CD4-positive, alpha-beta T cell treated with Interleukin-4 for 1 hour (primary cell): Measurements from ENCODE around the gene CLASP1.
A peak's percentile ranks its signal among the peaks of the same experiment; 100 is the strongest.
"Not testable (repeated sequence)": the region's sequence is repeated elsewhere in the genome, so short reads cannot be mapped to it uniquely, and the experiment has no call there.

Source experiments
- DNase-seq, 2 donors: peaks; one replicate each; pipeline ENCODE4 v3.0.0-alpha.2; 2020 to 2022

CLASP1 gene

GRCh38 chr2:121611730-121612705 lies 37.2 kb downstream of the CLASP1 start:
- DNase-seq: peak in 1 of 2 donors; percentile 33

- peak in 1 of 2 donors; percentile 15 for DNase-seq
Measured at GRCh38 chr2:121611048-121611649, 38.1 kb downstream of the CLASP1 start.

DNA sequence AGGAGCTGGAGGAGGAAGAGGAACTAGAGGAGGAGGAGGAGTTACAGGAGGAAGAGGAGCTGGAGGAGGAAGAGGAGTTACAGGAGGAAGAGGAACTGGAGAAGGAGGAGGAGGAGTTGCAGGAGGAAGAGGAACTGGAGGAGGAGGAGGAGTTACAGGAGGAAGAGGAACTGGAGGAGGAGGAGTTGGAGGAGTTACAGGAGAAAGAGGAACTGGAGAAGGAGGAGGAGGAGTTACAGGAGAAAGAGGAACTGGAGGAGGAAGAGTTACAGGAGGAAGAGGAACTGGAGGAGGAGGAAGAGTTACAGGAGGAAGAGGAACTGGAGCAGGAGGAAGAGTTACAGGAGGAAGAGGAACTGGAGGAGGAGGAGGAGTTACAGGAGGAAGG lies 38.8 kb downstream of the CLASP1 start:
- DNase-seq: not testable (repeated sequence)

DNA sequence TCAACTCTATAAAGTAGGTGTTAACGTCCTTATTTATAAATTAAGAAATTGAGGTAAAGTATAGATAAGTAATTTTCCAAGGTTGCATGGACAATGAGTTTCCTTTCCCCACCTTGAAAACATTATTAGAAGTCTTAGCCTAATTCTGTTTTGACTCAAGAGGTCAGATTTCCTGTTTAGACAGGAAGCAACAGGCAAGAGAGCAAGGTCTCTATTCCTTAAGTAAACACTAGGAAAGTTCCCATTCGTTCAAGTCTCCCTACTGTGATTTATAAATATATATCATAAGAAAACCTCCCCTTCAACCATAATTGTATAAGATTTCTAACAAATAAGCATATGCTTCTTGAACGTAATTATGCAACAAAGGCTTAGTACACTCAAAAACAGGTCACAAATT lies 40.3 kb downstream of the CLASP1 start:
- DNase-seq: no peak

DNA sequence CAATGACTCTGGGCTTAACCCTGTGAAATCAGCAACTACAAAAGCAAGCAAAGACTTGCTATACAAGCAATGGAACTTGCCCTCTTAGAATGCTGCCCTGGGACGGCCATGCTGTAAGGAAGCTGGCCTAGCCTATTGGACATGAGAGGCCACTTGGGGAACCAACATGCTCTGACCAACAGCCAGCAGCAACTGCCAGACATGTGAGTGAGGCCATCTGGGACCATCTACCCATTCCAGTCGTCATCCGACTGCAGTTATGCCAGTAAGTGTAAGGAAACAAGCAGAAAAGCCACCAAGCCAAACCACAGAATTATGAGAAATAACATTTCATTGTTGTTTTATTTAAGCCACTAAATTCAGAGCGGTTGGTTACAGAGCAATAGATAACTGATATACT lies 40.9 kb downstream of the CLASP1 start:
- DNase-seq: no peak

GRCh38 chr2:121605820-121606733 lies 43.2 kb downstream of the CLASP1 start:
- DNase-seq: no peak

- DNase-seq: no peak
Measured at GRCh38 chr2:121603185-121603584, 46.1 kb downstream of the CLASP1 start.

DNA sequence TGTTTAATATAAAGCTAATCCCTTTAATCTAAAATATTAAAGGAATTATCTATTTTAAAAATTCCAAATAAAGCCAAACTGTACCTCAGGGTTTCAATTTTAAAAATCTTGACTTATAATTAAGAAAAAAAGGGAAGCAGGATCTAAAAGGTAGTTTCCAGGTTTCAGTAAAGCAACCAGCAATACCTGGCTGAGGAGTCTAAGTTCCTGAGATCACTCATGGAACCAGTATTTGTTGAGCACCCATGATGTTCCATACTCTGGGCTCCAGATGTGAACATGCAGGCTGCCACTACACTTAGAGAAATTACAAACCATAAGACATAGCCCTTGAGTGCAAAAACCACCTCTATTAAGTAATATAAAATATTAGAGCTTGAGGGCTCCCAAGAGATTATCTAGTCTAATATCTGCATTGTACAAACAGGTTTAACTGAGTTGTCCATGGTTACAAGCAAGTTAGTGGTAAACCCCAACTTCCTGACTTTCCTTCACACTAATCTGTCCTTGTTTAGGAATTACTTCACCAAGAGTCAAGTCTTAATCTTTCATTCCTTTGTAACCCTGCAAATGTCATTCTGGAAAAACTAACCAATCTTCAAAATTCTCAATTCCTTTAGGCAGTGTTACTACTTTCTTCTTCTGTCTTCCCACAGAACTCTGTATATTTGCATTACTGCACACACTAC lies 49.2 kb downstream of the CLASP1 start:
- DNase-seq: no peak

DNA sequence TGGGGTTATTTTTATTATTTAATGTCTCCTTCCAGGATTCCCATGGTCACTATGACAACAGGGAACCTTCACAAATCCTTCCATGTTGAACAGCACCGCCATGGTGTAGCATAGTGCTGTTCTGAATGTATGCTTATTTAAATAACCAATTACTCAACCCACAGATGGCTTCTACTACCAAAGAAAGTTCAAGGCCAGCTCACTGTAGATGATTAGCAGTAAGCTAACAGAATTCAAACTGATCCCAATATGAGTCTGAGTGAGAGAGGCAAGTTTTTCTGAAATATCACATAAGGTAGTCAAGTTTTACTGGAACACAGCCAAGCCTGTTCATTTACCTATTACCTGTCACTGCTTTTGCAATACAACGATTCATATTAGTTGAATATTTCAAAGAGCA lies 51.2 kb downstream of the CLASP1 start:
- no peak for DNase-seq

- DNase-seq: peak; percentile 9 to 49
Measured at GRCh38 chr2:121596221-121597080, 52.8 kb downstream of the CLASP1 start.

DNA sequence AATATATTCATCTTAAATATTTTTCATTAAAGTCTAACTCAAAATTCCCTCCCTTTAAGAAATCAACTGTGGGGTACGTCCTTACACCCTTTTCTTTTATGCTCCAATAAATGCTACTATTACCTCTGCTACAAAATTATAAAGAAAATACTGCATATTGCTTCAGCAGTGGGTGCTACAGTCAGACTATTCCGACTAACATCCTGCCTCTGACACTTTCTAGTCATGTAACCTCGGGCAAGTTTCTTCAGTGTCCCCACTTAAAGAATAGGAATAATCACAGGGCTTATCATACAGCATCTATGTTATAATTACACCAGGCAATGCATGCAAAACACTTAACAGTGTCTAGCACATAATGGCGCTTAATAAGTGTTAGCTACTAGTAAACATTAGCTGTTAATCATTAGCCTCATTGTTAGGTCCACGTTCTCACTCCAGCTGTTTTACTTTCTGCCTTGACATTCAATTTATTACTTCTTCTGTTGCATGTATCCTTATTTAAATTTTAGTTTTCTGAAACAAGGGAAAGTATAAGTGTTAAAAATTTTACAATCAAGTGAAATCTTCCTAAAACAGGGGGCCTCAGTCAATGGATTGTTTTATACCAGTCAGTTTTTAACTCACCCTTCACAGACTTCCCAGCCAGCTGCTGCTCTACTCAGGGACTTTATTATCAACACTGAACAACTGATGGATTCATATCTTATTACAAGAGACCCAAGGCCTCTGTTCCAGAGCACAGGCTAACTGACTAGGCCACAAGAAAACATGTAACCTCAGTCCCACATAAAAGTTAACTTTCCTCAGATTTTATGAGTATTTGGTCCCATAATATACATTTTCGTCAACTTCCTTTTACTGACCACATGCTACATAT lies 54.0 kb downstream of the CLASP1 start:
- DNase-seq: no peak

DNA sequence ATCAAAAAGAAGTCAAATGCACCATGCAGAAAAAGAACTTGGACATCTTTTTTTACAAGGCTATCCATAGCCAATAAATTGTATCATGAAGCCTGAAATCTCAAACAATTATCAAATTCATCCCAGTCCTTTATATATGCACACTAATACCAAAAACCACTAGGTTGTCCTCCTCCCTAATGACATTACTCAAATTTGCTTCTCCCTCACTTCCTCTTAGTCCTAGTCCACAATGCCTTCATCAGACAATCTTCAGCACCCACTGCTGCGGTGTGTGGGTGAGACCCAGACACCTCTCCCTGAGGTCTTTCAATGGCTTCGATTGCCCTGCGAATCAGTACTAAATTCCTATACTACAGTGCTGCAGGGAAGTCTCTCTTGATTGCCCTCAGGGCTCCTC lies 58.1 kb downstream of the CLASP1 start:
- no peak for DNase-seq

GRCh38 chr2:121588357-121588756 lies 60.9 kb downstream of the CLASP1 start:
- DNase-seq: no peak

DNA sequence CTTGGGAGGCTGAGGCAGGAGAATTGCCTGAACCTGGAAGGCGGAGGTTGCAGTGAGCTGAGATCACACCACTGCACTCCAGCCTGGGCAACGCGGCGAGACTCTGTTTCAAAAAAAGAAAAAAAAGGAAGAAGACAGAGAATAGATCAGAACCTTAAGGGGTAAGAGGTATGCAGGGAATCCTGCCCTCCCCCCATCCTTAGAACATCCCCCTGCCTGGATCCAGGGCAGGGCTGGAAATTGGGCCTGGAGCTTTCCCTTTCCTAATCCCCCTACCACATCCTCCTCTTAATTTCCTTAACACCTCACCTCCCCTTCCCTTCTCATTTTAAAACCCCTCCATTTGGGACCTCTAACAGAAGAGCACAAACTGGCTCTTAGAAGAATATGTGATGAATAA lies 62.1 kb downstream of the CLASP1 start:
- DNase-seq: no peak

GRCh38 chr2:121584741-121585140 lies 64.5 kb downstream of the CLASP1 start:
- DNase-seq: no peak

GRCh38 chr2:121583555-121583954 lies 65.7 kb downstream of the CLASP1 start:
- DNase-seq: no peak

DNA sequence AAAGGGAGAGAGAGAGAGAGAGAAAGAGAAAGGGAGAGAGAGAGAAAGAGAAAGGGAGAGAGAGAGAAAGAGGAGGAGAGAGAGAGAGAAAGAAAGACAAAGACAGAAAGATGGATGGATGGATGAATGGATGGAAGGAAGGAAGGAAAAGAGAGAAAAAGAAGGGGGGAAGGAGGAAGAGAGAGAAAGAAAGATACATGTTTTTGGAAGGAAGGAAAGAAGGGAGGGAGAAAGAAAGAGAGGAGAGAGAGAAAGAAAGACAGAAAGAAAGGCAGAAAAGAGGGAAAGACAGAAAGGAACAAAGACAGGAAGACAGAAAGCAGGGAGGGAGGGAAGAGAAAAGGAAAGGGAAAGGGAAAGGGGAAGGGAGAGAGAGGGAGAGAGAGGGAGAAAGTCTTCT lies 67.0 kb downstream of the CLASP1 start:
- no peak for DNase-seq

DNA sequence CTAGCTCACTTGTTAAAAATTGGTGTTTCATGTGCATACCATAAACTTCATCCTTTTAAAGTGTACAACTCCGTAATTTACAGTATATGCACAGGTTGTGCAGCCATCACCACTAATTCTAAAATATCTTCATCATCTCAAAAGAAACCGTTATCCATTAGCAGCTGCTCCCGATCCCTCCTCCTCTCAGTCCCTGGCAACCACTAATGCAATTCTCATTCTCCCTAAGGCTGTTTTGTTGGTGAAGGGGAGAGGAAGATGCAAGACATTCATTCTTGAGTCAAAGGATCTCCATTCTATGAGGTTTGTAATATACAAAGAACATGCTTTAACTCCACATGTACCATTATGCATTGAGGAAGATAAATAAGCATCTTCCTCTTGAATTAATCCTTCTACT lies 70.0 kb downstream of the CLASP1 start:
- no peak for DNase-seq

- DNase-seq: no peak
Measured at GRCh38 chr2:121577381-121577780, 71.9 kb downstream of the CLASP1 start.

GRCh38 chr2:121576263-121576662 lies 73.0 kb downstream of the CLASP1 start:
- DNase-seq: no peak

- DNase-seq: no peak
Measured at GRCh38 chr2:121575800-121576199, 73.5 kb downstream of the CLASP1 start.
